Stimulated activated CD4-positive, alpha-beta T cell treated with anti-CD3 and anti-CD28 coated beads, TNF-alpha, amount 100 ng/mL, for 1 hour (primary cell): ENCODE measurements around the gene PROC.

ENCODE experiments used
- DNase-seq, 3 donors: peaks; one replicate each; pipeline ENCODE4 v3.0.0-alpha.2; 2020; ENCODE audit warnings: low read depth in 3 of 3, low spot score in 1 of 3

PROC gene

GRCh38 chr2:127454595-127455565 lies 36.7 kb downstream of the PROC start:
- DNase-seq = no peak

GRCh38 chr2:127455566-127456493 lies 37.6 kb downstream of the PROC start:
- DNase-seq = no peak

- DNase-seq = no peak
Observed at GRCh38 chr2:127456960-127457359, 38.7 kb downstream of the PROC start.

- DNase-seq = no peak
Observed at GRCh38 chr2:127462461-127462860, 44.2 kb downstream of the PROC start.

GRCh38 chr2:127463155-127463991 lies 45.1 kb downstream of the PROC start:
- DNase-seq = no peak

- no peak for DNase-seq
Observed at GRCh38 chr2:127464470-127465257, 46.4 kb downstream of the PROC start.

- DNase-seq = no peak
Observed at GRCh38 chr2:127465258-127465657, 47.0 kb downstream of the PROC start.

- DNase-seq = no peak
Observed at GRCh38 chr2:127469051-127469450, 50.8 kb downstream of the PROC start.

- no peak for DNase-seq
Observed at GRCh38 chr2:127469974-127470373, 51.7 kb downstream of the PROC start.

- no peak for DNase-seq
Observed at GRCh38 chr2:127471286-127471988, 53.2 kb downstream of the PROC start.

GRCh38 chr2:127472268-127472667 lies 54.0 kb downstream of the PROC start:
- DNase-seq = no peak

GRCh38 chr2:127475788-127476187 lies 57.6 kb downstream of the PROC start:
- DNase-seq = no peak
